C4-2B (cell line): Measurements from ENCODE around the gene FSTL4.

ENCODE experiments used
- CTCF ChIP-seq: fragments of 450-650 bp; conservative IDR thresholded peaks from 2 replicates; pipeline ENCODE4 v1.5.1; 2017; ENCODE audit warnings: mild to moderate bottlenecking
- ZFX ChIP-seq: fragments of 450-650 bp; IDR thresholded peaks from 2 replicates; pipeline ENCODE4 v1.6.1; 2017

GRCh38 chr5:133512896-133513295, 99.4 kb downstream of the FSTL4 start:
- TF ChIP-seq CTCF (no peak), ZFX (no peak)
